ENCODE results near the gene GCSAM.

GRCh38 chr3:112136959-112137693, 4.1 kb upstream of the GCSAM start:
- TF ChIP-seq CTCF (IDR thresholded peaks at IDR 0.05; ENCODE audit: insufficient read depth, low read length, poor library complexity, severe bottlenecking) (peak; percentile 91), EZH2phosphoT487 (conservative IDR thresholded peaks at IDR 0.05; ENCODE audit: low read length) (no peak)

Measured in SU-DHL-6 (cell line).